ENCODE results near the gene B4GALT5.

Gene B4GALT5

GRCh38 chr20:49601153-49601924, 112.3 kb downstream of the B4GALT5 start:
- no peaks in the 10 kb centered on the region for H3K27me3 ChIP-seq
- no peak overlapping the region for H3K4me3 ChIP-seq
- no peak overlapping the region for H3K27ac ChIP-seq
- peaks cover 57% of the 10 kb centered on the region for H3K4me1 ChIP-seq
- H3K9me3 ChIP-seq: no peaks in the 10 kb centered on the region
- no peak overlapping the region for H3K9ac ChIP-seq
- H3K36me3 ChIP-seq: no peaks in the 10 kb centered on the region
- no peak overlapping the region for H3K4me2 ChIP-seq
- H4K20me1 ChIP-seq: no peaks in the 10 kb centered on the region; the same call in 1 of the 2 replicates
- TF ChIP-seq Cebpa-rat (IDR thresholded peaks at IDR 0.05): no peak

DNA sequence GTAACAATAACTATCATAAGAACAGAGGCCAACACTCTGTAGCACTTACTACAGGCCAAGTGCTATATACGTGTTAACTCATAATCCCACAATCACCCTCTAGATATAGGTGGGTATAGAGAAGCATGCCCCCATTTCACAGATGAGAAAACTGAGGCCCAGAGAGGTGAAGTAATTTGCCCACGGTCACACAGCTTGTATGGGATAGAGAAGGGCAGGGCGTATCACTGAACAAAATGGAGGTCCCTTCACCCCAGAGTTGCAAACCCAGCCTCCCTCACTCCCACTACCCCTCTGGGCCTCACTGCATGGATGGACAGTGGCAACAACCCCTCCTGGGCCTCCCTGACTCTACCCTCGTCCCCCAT, 113.9 kb downstream of the B4GALT5 start:
- no peak for TF ChIP-seq Cebpa-rat (IDR thresholded peaks at IDR 0.05)
- Histone ChIP-seq H3K4me1 (peaks cover 57% of the 10 kb centered on the region), H3K36me3 (no peaks in the 10 kb centered on the region), H3K4me3 (no peak overlapping the region), H3K9ac (no peak overlapping the region), H3K4me2 (no peak overlapping the region), H4K20me1 (no peaks in the 10 kb centered on the region), H3K9me3 (no peaks in the 10 kb centered on the region), H3K27ac (no peak overlapping the region), H3K27me3 (no peaks in the 10 kb centered on the region)

GRCh38 chr20:49597825-49598395, 115.8 kb downstream of the B4GALT5 start:
- H4K20me1 ChIP-seq: no peaks in the 10 kb centered on the region
- no peaks in the 10 kb centered on the region for H3K9me3 ChIP-seq
- no peak for TF ChIP-seq Cebpa-rat (IDR thresholded peaks at IDR 0.05)
- H3K9ac ChIP-seq: no peak overlapping the region
- H3K36me3 ChIP-seq: no peaks in the 10 kb centered on the region
- H3K27ac ChIP-seq: no peak overlapping the region
- no peak overlapping the region for H3K4me3 ChIP-seq
- H3K4me1 ChIP-seq: peaks cover 58% of the 10 kb centered on the region
- no peaks in the 10 kb centered on the region for H3K27me3 ChIP-seq
- peak overlapping the region; percentile 23; the same call in 1 of the 2 replicates for H3K4me2 ChIP-seq

- Histone ChIP-seq H3K9ac (no peak overlapping the region; the same call in 1 of the 2 replicates), H3K4me2 (peak overlapping the region; percentile 75), H3K4me1 (peaks cover 67% of the 10 kb centered on the region), H3K27me3 (no peaks in the 10 kb centered on the region), H4K20me1 (no peaks in the 10 kb centered on the region), H3K36me3 (no peaks in the 10 kb centered on the region), H3K9me3 (no peaks in the 10 kb centered on the region), H3K27ac (peak overlapping the region; percentile 72), H3K4me3 (no peak overlapping the region)
- no peak for TF ChIP-seq Cebpa-rat (IDR thresholded peaks at IDR 0.05)
Observed at GRCh38 chr20:49595811-49596561, 117.7 kb downstream of the B4GALT5 start.

DNA sequence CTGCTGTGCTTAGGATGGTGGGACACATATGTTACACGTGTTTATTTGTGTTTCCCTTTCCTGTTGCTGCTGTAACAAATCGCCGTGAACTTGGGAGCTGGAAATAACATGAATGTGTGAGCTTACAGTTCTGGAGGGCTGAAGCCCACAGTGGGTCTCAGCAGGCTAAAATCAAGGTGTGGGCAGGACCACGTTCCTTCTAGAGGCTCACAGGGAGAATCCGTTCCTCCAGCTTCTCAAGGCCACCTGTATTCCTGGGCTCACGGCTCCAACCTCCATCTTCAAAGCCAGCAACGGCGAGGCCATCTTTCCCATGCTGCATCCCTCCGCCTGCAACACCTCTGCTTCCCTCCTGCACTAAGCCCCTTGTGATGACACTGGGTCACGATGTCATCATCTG, 118.3 kb downstream of the B4GALT5 start:
- no peaks in the 10 kb centered on the region for H4K20me1 ChIP-seq
- peak overlapping the region; percentile 72; the same call in 1 of the 2 replicates for H3K27ac ChIP-seq
- H3K9ac ChIP-seq: no peak overlapping the region
- H3K36me3 ChIP-seq: no peaks in the 10 kb centered on the region
- no peaks in the 10 kb centered on the region for H3K27me3 ChIP-seq
- H3K4me3 ChIP-seq: no peak overlapping the region
- TF ChIP-seq Cebpa-rat (IDR thresholded peaks at IDR 0.05): no peak
- peak overlapping the region; percentile 75 for H3K4me2 ChIP-seq
- H3K4me1 ChIP-seq: peaks cover 73% of the 10 kb centered on the region
- H3K9me3 ChIP-seq: no peaks in the 10 kb centered on the region

DNA sequence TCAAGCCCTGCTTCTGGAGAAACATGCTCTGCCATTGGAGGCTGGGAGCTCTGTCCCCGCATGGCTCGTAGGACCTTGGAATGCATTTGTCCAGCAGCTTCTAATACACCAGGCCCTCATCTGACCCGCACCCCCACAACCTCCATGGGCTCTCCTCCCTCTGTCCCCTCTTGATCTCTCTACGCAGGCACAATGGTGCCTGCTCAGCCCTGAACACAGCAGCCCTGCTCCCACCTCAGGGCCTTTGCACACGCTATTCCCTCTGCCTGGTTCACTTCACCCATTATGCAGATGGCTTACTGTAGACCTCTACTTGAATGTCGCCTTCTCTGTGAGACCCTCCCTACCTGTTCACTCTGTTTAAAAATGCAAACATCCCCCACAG, 118.8 kb downstream of the B4GALT5 start:
- peak overlapping the region; percentile 75 for H3K4me2 ChIP-seq
- H3K27ac ChIP-seq: no peak overlapping the region

GRCh38 chr20:49594143-49594930, 119.3 kb downstream of the B4GALT5 start:
- H3K9ac ChIP-seq: no peak overlapping the region
- H3K4me2 ChIP-seq: peak overlapping the region; percentile 75
- no peaks in the 10 kb centered on the region for H3K27me3 ChIP-seq
- no peak overlapping the region for H3K4me3 ChIP-seq
- H3K27ac ChIP-seq: peak overlapping the region; percentile 9; the same call in 1 of the 2 replicates
- no peaks in the 10 kb centered on the region for H4K20me1 ChIP-seq
- no peaks in the 10 kb centered on the region for H3K9me3 ChIP-seq
- H3K4me1 ChIP-seq: peaks cover 83% of the 10 kb centered on the region
- no peak for TF ChIP-seq Cebpa-rat (IDR thresholded peaks at IDR 0.05)
- H3K36me3 ChIP-seq: no peaks in the 10 kb centered on the region

More for the DNA sequence above, 118.8 kb downstream of the B4GALT5 start:
- H3K4me1 ChIP-seq: peaks cover 77% of the 10 kb centered on the region
- H3K4me3 ChIP-seq: no peak overlapping the region
- H4K20me1 ChIP-seq: no peaks in the 10 kb centered on the region
- H3K27me3 ChIP-seq: no peaks in the 10 kb centered on the region
- TF ChIP-seq Cebpa-rat (IDR thresholded peaks at IDR 0.05): no peak
- no peaks in the 10 kb centered on the region for H3K36me3 ChIP-seq
- H3K9me3 ChIP-seq: no peaks in the 10 kb centered on the region
- H3K9ac ChIP-seq: no peak overlapping the region

GRCh38 chr20:49593466-49594142, 120.1 kb downstream of the B4GALT5 start:
- Histone ChIP-seq H3K27me3 (no peaks in the 10 kb centered on the region), H3K36me3 (no peaks in the 10 kb centered on the region), H4K20me1 (no peaks in the 10 kb centered on the region), H3K27ac (no peak overlapping the region), H3K4me1 (peaks cover 91% of the 10 kb centered on the region), H3K9ac (no peak overlapping the region), H3K9me3 (no peaks in the 10 kb centered on the region), H3K4me2 (peak overlapping the region; percentile 75), H3K4me3 (no peak overlapping the region)
- no peak for TF ChIP-seq Cebpa-rat (IDR thresholded peaks at IDR 0.05)

DNA sequence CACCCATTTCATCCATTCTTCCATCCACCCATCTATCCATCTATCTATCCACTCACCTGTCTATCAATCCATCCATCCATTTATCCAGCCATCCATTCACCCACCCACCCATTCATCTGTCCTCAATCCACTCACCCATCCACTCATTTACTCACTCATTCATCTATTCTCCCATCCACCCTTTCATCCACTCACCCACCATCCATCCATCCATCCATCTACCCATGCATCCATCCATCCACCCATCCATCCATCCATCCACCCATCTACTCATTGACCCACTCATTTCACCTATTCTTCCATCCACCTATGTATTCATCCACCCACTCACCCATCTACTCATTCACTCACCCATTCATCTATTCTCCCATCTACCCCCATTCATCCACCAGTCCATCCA, 121.6 kb downstream of the B4GALT5 start:
- Histone ChIP-seq H3K4me2 (peak overlapping the region; percentile 75), H3K36me3 (no peaks in the 10 kb centered on the region), H3K9me3 (no peaks in the 10 kb centered on the region), H3K4me3 (no peak overlapping the region), H3K4me1 (peaks cover 88% of the 10 kb centered on the region), H4K20me1 (no peaks in the 10 kb centered on the region), H3K27me3 (no peaks in the 10 kb centered on the region), H3K27ac (no peak overlapping the region), H3K9ac (no peak overlapping the region)
- TF ChIP-seq Cebpa-rat (IDR thresholded peaks at IDR 0.05): no peak
